Fibroblast of upper back skin (primary cell): Measurements from ENCODE around the gene KIF19.
"Not testable (repeated sequence)": the region's sequence is repeated elsewhere in the genome, so short reads cannot be mapped to it uniquely, and the experiment has no call there.

Source experiments
- DNase-seq: peaks from one replicate; pipeline ENCODE4 v3.0.0-alpha.2; 2013

The KIF19 gene, protein sequence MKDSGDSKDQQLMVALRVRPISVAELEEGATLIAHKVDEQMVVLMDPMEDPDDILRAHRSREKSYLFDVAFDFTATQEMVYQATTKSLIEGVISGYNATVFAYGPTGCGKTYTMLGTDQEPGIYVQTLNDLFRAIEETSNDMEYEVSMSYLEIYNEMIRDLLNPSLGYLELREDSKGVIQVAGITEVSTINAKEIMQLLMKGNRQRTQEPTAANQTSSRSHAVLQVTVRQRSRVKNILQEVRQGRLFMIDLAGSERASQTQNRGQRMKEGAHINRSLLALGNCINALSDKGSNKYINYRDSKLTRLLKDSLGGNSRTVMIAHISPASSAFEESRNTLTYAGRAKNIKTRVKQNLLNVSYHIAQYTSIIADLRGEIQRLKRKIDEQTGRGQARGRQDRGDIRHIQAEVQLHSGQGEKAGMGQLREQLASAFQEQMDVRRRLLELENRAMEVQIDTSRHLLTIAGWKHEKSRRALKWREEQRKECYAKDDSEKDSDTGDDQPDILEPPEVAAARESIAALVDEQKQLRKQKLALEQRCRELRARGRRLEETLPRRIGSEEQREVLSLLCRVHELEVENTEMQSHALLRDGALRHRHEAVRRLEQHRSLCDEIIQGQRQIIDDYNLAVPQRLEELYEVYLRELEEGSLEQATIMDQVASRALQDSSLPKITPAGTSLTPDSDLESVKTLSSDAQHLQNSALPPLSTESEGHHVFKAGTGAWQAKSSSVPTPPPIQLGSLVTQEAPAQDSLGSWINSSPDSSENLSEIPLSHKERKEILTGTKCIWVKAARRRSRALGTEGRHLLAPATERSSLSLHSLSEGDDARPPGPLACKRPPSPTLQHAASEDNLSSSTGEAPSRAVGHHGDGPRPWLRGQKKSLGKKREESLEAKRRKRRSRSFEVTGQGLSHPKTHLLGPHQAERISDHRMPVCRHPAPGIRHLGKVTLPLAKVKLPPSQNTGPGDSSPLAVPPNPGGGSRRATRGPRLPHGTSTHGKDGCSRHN

GRCh38 chr17:74325743-74326379 is at the start of gene KIF19:
KIF19 (plus strand) TSS chr17:74326226; CDS start chr17:74326350, 124 bp downstream.
- no peak for DNase-seq

DNA sequence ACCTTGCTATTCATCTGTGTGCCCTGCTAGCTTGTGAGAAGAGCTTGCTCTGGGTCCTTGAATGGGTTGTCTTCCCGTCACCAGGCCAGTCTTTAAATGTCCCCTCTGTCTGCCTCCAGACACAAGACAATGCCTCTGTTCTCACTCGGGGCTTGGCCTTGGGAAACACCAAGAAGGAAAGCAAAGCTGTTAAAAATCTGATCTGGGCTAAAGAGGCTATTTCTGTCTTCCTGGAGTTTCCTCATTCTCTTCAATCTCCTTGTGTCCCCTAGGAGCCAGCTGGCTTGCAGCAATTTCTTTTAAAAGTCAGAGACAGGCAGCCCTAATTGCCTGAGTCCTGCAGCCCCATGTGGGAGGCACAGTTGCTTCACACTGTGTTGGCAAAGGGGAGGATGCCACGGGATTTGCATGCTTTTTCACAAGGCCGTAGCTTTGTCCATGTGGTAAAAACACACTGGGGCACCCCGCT is 49.5 kb upstream of the KIF19 start:
- DNase-seq = no peak

GRCh38 chr17:74277935-74278334 is 48.1 kb upstream of the KIF19 start:
- no peak for DNase-seq

DNA sequence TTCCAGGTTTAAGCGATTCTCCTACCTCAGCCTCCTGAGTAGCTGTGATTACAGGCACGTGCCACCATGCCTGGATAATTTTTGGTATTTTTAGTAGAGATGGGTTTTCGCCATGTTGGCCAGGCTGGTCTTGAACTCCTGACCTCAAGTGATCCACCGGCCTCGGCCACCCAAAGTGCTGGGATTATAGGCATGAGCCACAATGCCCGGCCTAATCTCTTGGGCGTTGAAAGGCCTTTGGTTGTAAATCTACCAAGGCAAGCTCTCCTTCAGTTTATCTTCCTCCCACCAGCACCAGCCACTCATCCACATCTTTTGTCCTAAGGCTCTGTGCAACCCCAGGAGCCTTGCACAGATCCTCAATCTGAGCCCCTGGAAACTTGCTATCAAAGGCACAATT is 46.4 kb upstream of the KIF19 start:
- DNase-seq = not testable (repeated sequence)

GRCh38 chr17:74280093-74280513 is 45.9 kb upstream of the KIF19 start:
- DNase-seq = no peak

GRCh38 chr17:74281799-74282198 is 44.2 kb upstream of the KIF19 start:
- no peak for DNase-seq

DNA sequence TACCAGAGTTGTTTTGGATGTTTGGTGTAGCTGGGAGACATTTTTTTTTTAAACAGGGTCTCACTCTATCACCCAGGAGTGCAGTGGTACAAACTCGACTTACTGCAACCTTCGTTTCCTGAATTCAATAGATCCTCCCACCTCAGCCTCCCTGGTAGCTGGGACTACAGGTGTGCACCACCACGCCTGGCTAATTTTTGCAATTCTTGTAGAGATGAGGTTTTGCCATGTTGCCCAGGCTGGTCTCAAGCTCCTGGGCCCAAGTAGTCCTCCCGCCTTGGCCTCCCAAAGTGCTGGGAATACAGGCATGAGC is 43.8 kb upstream of the KIF19 start:
- not testable (repeated sequence) for DNase-seq

GRCh38 chr17:74282587-74283370 is 43.2 kb upstream of the KIF19 start:
- DNase-seq = no peak

GRCh38 chr17:74283371-74283673 is 42.7 kb upstream of the KIF19 start:
- DNase-seq = no peak

DNA sequence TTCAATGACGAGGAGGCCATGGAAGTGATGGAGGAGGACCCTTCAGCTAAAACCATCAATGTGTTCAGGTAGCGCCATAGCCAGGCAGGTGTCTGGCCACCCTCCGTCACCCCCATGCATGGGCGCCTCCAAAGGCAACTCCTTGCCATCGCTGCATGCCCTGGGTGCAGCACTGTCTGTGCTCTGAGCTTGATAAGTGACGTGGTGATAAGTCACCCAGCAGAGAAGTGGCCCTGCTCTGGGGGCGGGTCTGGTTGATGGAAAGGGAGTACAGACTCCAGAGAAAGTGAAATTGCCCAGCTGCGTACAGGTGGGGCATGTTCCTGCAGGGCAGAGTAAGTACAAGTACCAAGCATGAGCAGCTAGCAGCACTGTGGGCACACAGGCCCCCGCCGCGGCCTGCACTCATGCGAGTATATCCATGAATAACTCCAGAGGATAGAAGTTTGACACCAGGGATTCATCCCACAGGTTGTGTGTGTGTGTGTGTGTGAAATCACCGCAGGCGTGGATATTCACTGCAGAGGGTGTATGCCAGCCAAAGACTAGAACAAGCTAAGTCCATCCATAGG is 38.9 kb upstream of the KIF19 start:
- no peak for DNase-seq

- no peak for DNase-seq
These were observed 37.2 kb upstream of the KIF19 start for GRCh38 chr17:74288785-74289184.

DNA sequence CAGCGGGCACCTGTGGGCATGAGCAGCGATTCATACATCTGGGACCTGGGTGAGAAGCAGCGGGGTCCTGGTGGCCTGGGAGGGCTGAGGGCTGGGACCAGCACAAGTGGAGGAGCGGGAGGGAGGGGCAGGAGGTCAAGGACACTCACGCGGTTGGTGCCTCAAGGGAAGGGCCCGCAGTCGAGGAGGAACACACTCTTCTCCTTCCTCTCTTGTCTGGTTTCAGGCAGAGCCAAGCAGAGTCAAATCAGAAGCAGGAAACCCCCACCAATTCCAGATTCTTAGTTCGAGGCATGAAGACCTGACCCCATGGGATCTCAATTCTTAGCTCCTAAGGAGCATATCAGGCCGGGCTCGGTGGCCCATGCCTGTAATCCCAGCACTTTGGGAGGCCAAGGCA is 36.3 kb upstream of the KIF19 start:
- no peak for DNase-seq

DNA sequence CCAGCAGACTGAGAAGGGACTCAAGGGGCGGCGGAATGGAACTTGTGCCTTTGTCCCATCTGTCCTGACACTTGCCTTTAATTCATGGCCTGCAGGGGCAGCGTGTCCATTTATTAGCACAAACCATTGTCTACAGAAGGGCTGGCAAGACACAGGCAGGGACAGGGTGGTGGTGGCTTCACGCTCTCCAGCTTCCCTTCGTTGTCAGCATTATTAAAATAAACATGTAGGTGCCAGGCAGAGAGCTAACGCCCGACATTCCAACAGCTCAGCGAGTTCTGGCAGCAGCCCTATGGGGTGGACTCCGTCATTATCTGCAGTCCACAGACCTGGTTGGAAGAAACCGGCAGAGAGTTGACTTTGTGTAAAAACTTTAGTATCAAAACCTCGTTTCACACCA is 35.7 kb upstream of the KIF19 start:
- DNase-seq = no peak

GRCh38 chr17:74292495-74292894 is 33.5 kb upstream of the KIF19 start:
- no peak for DNase-seq

DNA sequence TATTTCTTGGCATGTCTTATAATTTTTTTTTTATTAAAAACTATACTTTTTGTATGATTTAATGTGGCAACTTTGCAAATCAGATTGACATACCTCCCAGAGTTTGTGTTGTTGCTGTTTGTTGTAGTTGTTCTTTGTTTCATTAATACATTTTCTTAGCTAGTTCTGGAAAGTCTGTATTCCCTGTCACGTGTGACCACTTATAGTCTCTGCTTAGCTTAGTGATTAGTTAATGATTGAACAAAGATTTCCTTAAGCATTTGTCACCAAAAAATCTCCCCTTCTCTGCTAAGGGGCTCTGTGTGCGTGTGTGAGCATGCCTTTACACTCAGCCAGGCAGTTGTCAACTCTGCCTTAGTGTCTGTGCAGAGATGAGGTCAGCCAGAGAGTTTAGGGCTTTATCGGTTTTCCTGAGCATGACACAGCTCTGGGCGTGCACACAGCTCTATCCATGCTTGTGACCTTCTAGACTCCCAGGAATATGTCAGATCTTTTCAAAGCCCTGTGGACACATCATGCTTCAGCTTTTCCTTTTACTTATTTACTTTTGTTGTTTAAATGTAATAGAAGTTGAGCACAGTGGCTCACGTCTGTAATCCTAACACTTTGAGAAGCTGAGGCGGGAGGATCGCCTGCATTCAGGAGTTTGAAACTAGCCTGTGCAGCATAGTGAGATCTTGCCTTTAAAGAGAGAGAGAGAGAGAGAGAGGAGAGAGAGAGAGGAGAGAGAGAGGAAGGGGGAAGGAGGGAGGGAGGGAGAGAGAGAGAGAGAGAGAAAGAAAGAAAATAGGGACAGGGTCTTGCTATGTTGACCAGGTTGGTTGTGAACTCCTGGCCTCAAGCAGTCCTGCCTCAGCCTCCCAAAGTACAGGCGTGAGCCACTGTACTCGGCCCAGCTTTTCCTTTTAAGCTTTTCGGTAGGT is 30.1 kb upstream of the KIF19 start:
- no peak for DNase-seq

DNA sequence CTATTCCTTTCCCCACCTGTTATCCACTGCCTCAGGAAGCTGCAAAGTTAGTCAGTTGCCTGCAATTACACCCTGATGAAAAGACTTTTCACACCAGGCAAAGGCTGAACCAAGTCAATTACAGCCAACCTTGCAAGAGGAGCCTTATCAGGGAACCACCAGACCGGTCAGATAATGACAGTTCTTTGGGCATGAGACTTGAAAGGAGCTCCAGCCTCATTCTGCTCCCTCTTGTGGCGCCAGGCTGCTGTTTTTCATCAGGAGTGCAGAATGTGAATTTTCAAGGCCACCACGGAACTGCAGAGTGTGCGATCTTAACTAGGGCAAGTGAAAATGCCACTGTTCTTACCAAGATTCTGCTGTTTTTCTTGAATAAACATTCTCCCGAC is 29.5 kb upstream of the KIF19 start:
- DNase-seq = peak; percentile 52

GRCh38 chr17:74297941-74298340 is 28.1 kb upstream of the KIF19 start:
- no peak for DNase-seq

GRCh38 chr17:74298778-74299177 is 27.2 kb upstream of the KIF19 start:
- no peak for DNase-seq

DNA sequence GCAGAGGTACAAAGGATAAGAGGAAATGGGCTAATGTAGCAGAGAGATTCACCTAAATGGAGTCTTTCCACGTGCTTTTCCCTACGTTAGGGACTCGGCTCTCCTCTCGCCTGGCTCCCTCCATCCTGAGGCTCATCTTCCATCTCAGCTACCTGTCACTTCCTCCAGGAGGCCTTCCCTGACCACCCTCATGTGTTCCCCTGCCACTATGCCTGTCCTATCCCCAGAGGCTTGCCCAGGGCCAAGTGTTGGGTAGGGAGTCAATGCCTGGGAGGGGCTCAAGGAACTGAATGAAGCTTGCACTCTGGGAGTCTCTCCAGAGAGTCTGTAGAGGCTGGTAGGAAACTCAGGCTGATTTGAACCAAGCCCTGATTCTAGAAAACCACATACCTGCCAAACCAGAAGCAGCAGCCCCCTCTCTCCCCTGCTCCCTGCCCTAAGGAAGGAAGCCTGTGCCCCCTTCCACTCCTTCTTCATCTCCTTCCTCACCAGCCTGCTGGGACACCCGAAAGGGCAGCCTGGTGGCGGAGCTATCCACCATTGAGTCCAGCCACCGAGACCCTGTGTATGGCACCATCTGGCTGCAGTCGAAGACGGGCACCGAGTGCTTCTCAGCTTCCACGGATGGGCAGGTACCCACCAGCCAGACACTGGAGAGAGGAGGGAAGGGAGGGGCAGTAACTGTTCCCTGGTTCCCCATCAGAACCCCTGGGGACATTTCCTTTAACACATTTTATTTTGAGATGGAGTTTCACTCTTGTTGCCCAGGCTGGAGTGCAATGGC is 26.6 kb upstream of the KIF19 start:
- DNase-seq = no peak

DNA sequence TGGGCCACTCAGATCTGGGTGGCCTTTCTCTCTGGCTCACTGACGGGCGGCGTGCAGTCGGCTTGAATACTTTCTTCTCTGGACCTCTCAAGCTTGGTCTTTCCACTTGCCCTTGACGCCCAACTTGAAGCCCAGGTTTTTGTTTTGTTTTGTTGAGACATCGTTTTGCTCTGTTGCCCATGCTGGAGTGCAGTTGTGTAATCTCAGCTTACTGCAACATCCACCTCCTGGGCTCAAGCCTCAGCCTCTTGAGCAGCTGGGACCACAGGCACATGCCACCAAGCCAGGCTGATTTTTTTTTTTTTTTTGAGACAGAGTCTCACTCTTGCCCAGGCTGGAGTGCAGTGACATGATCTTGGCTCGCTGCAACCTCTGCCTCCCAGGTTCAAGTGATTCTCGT is 22.7 kb upstream of the KIF19 start:
- no peak for DNase-seq
